Esophagus squamous epithelium (tissue), 5 donors: Measurements from ENCODE around the gene PGGT1B. TPM values are rescaled to one million over a fixed set of nuclear protein-coding genes. Genes with fewer than 3 reads are reported as not detected.
A peak's percentile ranks its signal among the peaks of the same experiment; 100 is the strongest.

ENCODE experiments used
- DNase-seq: peaks from one replicate; lab custom pipeline; 2025; lab: John Stamatoyannopoulos, UW
- H3K27ac ChIP-seq, 4 donors: fragments of 200-600 bp; sonication (generic); one replicate each; pipeline ENCODE4 v1.5.1; 2016 to 2019; ENCODE audit warnings: mild to moderate bottlenecking in 1 of 4
- H3K27me3 ChIP-seq, 4 donors: fragments of 200-600 bp; sonication (generic); 1 replicate in 3 of 4; 2 replicates in 1 of 4; pipeline versions ENCODE4 v1.5.1 to v1.6.0; 2017 to 2021; ENCODE audit warnings: antibody characterized with exemption in 1 of 4
- H3K36me3 ChIP-seq, 3 donors: fragments of 200-600 bp; sonication (generic); one replicate each; pipeline ENCODE4 v1.5.1; 2016 to 2019
- H3K4me1 ChIP-seq, 3 donors: fragments of 200-600 bp; sonication (generic); one replicate each; pipeline ENCODE4 v1.5.1; 2017 to 2019
- H3K4me3 ChIP-seq, 4 donors: fragments of 200-600 bp; sonication (generic); 1 replicate in 3 of 4; 2 replicates in 1 of 4; pipeline ENCODE4 v1.5.1; 2016 to 2019; ENCODE audit warnings: mild to moderate bottlenecking in 2 of 4, moderate library complexity in 1 of 4
- H3K9me3 ChIP-seq, 3 donors: fragments of 200-600 bp; sonication (generic); one replicate each; pipeline ENCODE4 v1.5.1; 2016 to 2019
- POLR2A ChIP-seq, 4 donors: fragments of 450-650 bp; IDR thresholded peaks; one replicate each; pipeline ENCODE4 v1.6.1; 2017; ENCODE audit warnings: antibody characterized with exemption in 4 of 4, mild to moderate bottlenecking in 4 of 4, moderate library complexity in 3 of 4
- WGBS, 2 donors: methylation state at CpG; one replicate each; pipeline ENCODE4 v1.1.5; 2018; 5-methylcytosine and 5-hydroxymethylcytosine counted together
- intact Hi-C: fragments of 100-400 bp; cut with DNase I; formaldehyde crosslinking; loops from one replicate; pipeline ENCODE4 v1.15.0; 2022
- total RNA-seq, 4 donors: library from RNA; depleted of rRNA; stranded (reverse); fragments of >200 nt; gene quantifications; one replicate each; pipeline ENCODE4 v1.1.0, GENCODE V29; 2016
- TF ChIP-seq, protein P1 (sequence below), 6 experiments: fragments of 450-650 bp in 4 of 6; fragments of 200-600 bp in 2 of 6; sonication (generic) in 2 of 6; IDR thresholded peaks; one replicate each; pipeline ENCODE4 v1.5.1; 2016 to 2019; ENCODE audit warnings: antibody characterized with exemption in 6 of 6, mild to moderate bottlenecking in 4 of 6, moderate library complexity in 4 of 6
- donor health status: DM: yes; HTN: yes; CAD: no.

The PGGT1B gene
- total RNA-seq, 4 donors from 2014 or later = 11.3 to 15.7 (median 13.6) TPM

DNA sequence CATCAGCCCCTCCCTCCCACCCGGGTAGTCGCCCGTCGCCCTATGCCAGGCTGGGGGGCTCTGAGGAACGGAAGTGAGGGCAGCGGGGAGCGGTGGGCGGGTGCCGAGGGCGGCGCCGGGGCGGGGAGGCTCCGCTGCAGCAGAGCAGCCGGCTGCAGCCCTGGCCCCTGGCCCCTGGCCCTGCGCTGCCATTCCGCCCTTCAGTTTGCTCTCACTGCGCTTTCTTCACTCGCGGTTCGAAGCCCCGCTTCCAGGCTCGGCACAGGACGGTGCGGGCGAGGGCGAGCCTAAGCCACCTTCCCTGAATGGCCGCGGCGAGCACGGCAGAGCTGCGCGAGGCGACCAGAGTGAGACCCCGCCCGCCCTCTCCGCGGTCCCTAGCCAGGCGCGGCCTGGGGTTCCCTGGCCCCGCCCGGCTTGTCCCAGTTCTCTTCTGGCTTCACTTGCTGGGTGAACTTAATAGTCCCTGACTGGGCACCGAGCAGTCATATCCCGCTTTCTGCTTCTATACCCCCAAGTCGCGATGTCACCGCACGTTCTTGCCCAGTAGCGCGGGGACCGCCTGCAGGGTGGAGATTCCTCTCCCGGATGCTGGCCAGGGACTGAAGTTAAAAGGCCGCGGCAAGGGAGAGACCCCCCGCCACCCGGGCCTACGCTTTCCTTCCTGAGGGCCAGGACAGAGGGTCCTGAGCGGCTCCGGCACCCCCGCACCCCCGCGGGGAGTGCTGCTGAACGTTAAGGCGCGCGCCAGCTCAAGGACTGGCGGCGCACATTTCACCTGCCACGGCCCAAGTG, 92.3 kb downstream of the PGGT1B start:
- no peak for DNase-seq
- intact Hi-C loops = no loop called here
- H3K36me3 ChIP-seq = no peaks in the 10 kb centered on the region
- H3K4me1 ChIP-seq = peaks cover 13 to 28% (median 14%) of the 10 kb centered on the region in 3 donors
- peaks cover 0 to 96% (median 3%) of the 10 kb centered on the region in 4 donors for H3K27me3 ChIP-seq
- WGBS, 2 donors = 0% methylated on average over 1 to 2 of the region's 69 CpGs
- peak overlapping the region in 3 of 4 donors; percentile 7 to 30 (median 29) for H3K27ac ChIP-seq
- TF ChIP-seq POLR2A (IDR thresholded peaks at IDR 0.05) = no peak
- TF ChIP-seq, protein P1, sequence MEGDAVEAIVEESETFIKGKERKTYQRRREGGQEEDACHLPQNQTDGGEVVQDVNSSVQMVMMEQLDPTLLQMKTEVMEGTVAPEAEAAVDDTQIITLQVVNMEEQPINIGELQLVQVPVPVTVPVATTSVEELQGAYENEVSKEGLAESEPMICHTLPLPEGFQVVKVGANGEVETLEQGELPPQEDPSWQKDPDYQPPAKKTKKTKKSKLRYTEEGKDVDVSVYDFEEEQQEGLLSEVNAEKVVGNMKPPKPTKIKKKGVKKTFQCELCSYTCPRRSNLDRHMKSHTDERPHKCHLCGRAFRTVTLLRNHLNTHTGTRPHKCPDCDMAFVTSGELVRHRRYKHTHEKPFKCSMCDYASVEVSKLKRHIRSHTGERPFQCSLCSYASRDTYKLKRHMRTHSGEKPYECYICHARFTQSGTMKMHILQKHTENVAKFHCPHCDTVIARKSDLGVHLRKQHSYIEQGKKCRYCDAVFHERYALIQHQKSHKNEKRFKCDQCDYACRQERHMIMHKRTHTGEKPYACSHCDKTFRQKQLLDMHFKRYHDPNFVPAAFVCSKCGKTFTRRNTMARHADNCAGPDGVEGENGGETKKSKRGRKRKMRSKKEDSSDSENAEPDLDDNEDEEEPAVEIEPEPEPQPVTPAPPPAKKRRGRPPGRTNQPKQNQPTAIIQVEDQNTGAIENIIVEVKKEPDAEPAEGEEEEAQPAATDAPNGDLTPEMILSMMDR (IDR thresholded peaks at IDR 0.05) = no peak
- H3K9me3 ChIP-seq = peaks cover 0 to 4% (median 0%) of the 10 kb centered on the region in 3 donors
- H3K4me3 ChIP-seq = peak overlapping the region; percentile 49 to 84 (median 64)

DNA sequence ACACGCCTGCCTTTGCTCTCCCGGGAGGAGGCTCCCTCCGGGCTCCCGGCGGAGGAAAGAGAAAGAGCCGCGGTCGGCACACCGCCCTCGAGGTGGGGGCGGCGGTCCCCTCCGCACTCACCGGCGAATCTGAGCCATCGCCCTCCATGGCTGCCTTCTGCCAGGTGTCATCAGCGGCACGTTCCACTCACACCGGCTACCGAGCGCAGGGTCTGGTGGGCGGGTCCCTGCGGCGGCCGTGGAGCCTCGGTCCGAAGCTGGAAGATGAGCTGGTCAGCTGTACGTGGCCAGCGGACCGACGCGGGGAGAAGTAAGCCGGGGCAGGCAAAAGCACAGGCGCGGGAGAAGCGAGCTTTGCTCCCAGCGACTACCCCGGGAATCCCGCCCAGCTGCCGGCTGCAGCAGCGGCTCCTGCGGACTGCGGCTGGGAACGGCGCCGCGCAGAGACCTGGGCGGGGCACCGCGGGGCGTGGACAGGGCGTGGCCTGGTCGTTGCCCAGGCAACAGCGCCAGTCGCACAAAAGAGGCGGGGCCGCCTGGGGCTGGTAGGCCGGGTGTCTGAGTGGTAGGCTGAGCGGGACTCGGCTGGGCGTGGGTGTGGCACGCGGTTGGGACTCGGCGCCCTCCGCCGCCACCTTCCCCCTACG, 93.1 kb downstream of the PGGT1B start, which contains the start of gene TRIM36:
TSS of gene TRIM36 (minus strand) at position 422 of the 647 bp plus-strand sequence. CDS start at position 148, 274 bp downstream.
- TF ChIP-seq POLR2A (IDR thresholded peaks at IDR 0.05) = peak in 3 of 4 donors; percentile 41 to 83 (median 51)
- TF ChIP-seq, protein P1 (IDR thresholded peaks at IDR 0.05) = peak in 1 of 6 experiments; percentile 15
- H3K36me3 ChIP-seq = no peaks in the 10 kb centered on the region
- H3K9me3 ChIP-seq = peaks cover 0 to 4% (median 0%) of the 10 kb centered on the region in 3 donors
- peaks cover 13 to 28% (median 14%) of the 10 kb centered on the region in 3 donors for H3K4me1 ChIP-seq
- intact Hi-C loops = no loop called here
- peak within 1 kb of the TSS; percentile 49 to 84 (median 64) for H3K4me3 ChIP-seq
- no CpG with 5 or more reads among the region's 68 CpGs for WGBS, 2 donors
- peaks cover 0 to 97% (median 3%) of the 10 kb centered on the region in 4 donors for H3K27me3 ChIP-seq
- peak within 1 kb of the TSS in 3 of 4 donors; percentile 30 to 56 (median 36) for H3K27ac ChIP-seq
- DNase-seq = peak; percentile 59

DNA sequence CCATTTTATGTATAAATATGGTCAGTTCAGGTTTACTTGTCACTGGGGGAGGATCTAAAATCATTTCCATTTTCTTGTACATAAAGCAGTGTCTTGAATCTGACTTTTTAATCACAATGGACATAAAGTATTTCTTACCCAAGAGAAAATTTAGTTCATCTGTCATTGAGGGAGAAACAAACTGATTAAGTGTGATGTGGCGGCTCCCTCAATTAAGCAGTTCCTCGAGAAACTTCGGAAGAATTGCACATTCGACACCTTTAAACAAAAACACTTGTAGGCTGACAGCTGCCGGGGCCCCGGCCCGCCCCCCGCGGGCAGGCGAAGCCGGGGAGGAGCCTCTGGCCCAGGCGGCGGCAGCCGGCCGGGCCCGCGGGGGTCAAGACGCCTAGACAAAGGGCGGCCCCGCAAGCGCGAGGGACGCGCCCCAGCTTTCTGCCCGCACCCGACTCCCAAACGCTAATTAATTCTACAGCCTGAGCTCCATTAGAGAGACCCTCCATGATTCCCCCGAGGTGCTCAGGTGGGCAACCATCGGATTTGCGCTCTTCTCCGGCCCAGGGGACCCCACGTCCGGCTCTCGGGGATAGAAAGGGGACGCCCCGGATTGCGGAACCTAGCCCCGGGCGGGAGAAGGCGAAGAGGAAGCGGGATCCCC, 93.7 kb downstream of the PGGT1B start:
- peak overlapping the region in 2 of 4 donors; percentile 36 to 56 for H3K27ac ChIP-seq
- no peak for DNase-seq
- WGBS, 2 donors = 2 to 4% methylated on average over 15 to 18 of the region's 41 CpGs
- H3K9me3 ChIP-seq = peaks cover 0 to 4% (median 0%) of the 10 kb centered on the region in 3 donors
- intact Hi-C loops = no loop called here
- H3K4me1 ChIP-seq = peaks cover 13 to 28% (median 14%) of the 10 kb centered on the region in 3 donors
- peaks cover 0 to 92% (median 3%) of the 10 kb centered on the region in 4 donors for H3K27me3 ChIP-seq
- TF ChIP-seq, protein P1 (IDR thresholded peaks at IDR 0.05) = no peak
- TF ChIP-seq POLR2A (IDR thresholded peaks at IDR 0.05) = no peak
- peak overlapping the region; percentile 49 to 84 (median 64) for H3K4me3 ChIP-seq
- no peaks in the 10 kb centered on the region for H3K36me3 ChIP-seq

DNA sequence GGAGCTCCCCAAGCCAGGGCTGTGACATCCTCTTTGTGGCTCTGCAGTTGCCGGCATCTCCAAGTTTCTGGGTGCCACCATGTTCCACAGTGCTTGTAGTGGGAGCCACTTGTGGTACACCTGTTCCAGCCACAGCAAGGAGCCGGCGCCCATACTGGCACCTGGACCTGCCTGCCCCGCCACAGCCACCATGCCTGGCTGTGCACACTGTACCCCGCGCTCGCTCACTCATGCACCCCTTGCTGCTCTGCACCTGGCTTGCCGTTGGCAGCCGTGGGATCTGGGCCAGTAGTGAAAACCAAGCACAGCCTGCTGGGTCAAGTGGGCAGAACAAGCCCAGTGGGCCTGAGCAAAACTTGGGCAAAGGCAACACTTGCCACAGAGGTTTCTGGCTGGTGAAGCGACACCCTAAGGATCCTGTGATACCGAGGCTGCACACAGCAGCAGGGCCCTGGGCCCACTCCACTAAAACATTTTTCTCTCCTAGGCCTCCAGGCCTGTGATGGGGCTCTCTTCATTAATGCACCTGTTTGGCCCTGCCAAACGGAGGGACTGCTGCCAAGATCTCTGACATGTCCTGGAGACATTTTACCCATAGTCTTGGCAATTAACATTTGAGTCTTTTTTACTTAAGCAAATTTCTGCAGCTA, 95.8 kb downstream of the PGGT1B start:
- WGBS, 2 donors = 96 to 100% methylated on average over 3 of the region's 12 CpGs
- intact Hi-C loops = no loop called here
- no peak for DNase-seq

More for the DNA sequence above, 95.8 kb downstream of the PGGT1B start:
- H3K4me1 ChIP-seq = peaks cover 13 to 28% (median 14%) of the 10 kb centered on the region in 3 donors
- TF ChIP-seq, protein P1 (IDR thresholded peaks at IDR 0.05) = no peak
- no peak for TF ChIP-seq POLR2A (IDR thresholded peaks at IDR 0.05)
- no peaks in the 10 kb centered on the region for H3K36me3 ChIP-seq
- peaks cover 0 to 86% (median 3%) of the 10 kb centered on the region in 4 donors for H3K27me3 ChIP-seq
- peaks cover 0 to 4% (median 0%) of the 10 kb centered on the region in 3 donors for H3K9me3 ChIP-seq
- no peak overlapping the region for H3K27ac ChIP-seq
- no peak overlapping the region for H3K4me3 ChIP-seq
